Measurements from ENCODE around the gene ZC3H18. TPM values are rescaled to one million over a fixed set of nuclear protein-coding genes. Genes with fewer than 3 reads are reported as not detected.

Gene ZC3H18
- polyA plus RNA-seq, 1 donor from 2014 or later, result 12.8 TPM

DNA sequence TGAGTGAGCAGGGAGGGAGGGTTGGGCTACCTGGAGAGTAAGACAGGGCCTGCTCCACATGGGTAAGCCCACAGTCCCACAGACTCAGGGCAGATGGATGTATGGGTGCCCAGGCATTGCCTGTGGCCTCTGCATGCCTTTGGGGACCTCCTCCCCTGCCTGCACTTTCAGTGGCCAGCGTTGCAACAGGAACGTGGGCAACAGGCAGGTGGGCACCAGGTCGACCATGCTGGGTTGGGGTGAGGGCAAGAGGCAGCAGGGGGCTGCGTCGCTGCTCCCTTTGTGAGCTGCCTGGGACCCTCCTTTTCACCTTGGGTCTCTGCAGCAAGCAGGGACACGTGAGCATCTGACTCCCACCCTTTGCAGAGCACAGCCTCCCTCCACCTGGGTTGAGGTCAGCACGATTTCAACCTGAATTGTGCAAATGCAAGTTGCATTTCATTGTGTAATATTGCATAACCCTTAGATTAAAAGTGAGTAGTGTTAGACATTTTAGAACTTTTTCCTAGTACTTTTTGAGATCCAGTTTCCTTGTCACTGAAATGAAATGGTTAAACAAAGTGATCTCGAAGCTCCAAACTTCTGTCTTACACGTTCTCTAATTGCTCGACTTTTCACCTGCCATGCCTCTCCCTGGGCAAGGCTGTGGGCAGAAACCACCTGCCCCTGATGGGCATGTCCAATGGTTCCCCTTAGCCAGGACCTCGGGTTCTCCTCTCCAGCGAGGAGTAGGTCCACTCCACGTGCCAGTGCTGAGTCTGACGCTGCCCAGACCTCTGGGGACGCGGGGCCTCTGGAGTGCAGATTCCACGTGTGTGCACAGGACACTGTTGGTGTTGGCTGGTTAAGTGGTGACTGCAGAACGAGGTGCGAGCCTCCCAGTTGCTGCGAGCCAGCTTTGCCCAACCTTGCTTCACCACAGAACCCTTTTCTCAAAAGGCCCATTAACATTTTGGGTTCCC is 35.3 kb downstream of the ZC3H18 start:
- H3K36me3 ChIP-seq (ENCODE audit: insufficient read depth, low read length), result no peaks in the 10 kb centered on the region
- H3K79me2 ChIP-seq (replicated peaks; ENCODE audit: insufficient read depth, low read length), result no peaks in the 10 kb centered on the region
- H3K27ac ChIP-seq (ENCODE audit: low read length), result no peak overlapping the region
- no peak overlapping the region for H3K9ac ChIP-seq (ENCODE audit: low read length)
- H2AFZ ChIP-seq (ENCODE audit: low read depth, low read length), result no peak overlapping the region
- H3K27me3 ChIP-seq (ENCODE audit: insufficient read depth, low read depth, low read length), result no peaks in the 10 kb centered on the region
- no peaks in the 10 kb centered on the region for H4K20me1 ChIP-seq (ENCODE audit: insufficient read depth)
- H3K4me2 ChIP-seq (ENCODE audit: low read length), result no peak overlapping the region
- no peaks in the 10 kb centered on the region for H3K9me3 ChIP-seq (ENCODE audit: low read length)
- H3K4me3 ChIP-seq (ENCODE audit: low read length), result no peak overlapping the region
- no peak for TF ChIP-seq TAF1 (IDR thresholded peaks at IDR 0.05; ENCODE audit: low read depth)
- TF ChIP-seq, protein P1, sequence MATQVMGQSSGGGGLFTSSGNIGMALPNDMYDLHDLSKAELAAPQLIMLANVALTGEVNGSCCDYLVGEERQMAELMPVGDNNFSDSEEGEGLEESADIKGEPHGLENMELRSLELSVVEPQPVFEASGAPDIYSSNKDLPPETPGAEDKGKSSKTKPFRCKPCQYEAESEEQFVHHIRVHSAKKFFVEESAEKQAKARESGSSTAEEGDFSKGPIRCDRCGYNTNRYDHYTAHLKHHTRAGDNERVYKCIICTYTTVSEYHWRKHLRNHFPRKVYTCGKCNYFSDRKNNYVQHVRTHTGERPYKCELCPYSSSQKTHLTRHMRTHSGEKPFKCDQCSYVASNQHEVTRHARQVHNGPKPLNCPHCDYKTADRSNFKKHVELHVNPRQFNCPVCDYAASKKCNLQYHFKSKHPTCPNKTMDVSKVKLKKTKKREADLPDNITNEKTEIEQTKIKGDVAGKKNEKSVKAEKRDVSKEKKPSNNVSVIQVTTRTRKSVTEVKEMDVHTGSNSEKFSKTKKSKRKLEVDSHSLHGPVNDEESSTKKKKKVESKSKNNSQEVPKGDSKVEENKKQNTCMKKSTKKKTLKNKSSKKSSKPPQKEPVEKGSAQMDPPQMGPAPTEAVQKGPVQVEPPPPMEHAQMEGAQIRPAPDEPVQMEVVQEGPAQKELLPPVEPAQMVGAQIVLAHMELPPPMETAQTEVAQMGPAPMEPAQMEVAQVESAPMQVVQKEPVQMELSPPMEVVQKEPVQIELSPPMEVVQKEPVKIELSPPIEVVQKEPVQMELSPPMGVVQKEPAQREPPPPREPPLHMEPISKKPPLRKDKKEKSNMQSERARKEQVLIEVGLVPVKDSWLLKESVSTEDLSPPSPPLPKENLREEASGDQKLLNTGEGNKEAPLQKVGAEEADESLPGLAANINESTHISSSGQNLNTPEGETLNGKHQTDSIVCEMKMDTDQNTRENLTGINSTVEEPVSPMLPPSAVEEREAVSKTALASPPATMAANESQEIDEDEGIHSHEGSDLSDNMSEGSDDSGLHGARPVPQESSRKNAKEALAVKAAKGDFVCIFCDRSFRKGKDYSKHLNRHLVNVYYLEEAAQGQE (IDR thresholded peaks at IDR 0.05; ENCODE audit: borderline replicate concordance), result no peak
- TF ChIP-seq EZH2 (IDR thresholded peaks at IDR 0.05; ENCODE audit: borderline replicate concordance, insufficient read depth, low read length, poor library complexity, severe bottlenecking), result no peak
- no peak for TF ChIP-seq CTCF (IDR thresholded peaks at IDR 0.05; ENCODE audit: poor library complexity, severe bottlenecking)
- TF ChIP-seq POLR2AphosphoS5 (IDR thresholded peaks at IDR 0.05), result no peak
- TF ChIP-seq SMC3 (conservative IDR thresholded peaks at IDR 0.05; ENCODE audit: poor library complexity), result no peak
- TF ChIP-seq EP300 (conservative IDR thresholded peaks at IDR 0.05; ENCODE audit: poor library complexity, severe bottlenecking), result no peak
- no peak for TF ChIP-seq RAD21 (conservative IDR thresholded peaks at IDR 0.05)
- TF ChIP-seq MXI1 (conservative IDR thresholded peaks at IDR 0.05; ENCODE audit: poor library complexity, severe bottlenecking), result no peak
- no peaks in the 10 kb centered on the region for H3K9me2 ChIP-seq (ENCODE audit: insufficient read depth, low read length)
- H3F3A ChIP-seq (ENCODE audit: insufficient read depth, low read length, poor library complexity, severe bottlenecking), result no peaks in the 10 kb centered on the region

GRCh38 chr16:88606148-88606757 is 36.0 kb downstream of the ZC3H18 start:
- Histone ChIP-seq H3K36me3 (ENCODE audit: insufficient read depth, low read length) (no peaks in the 10 kb centered on the region), H2AFZ (ENCODE audit: low read depth, low read length) (no peak overlapping the region), H3K9me3 (ENCODE audit: low read length) (no peaks in the 10 kb centered on the region), H3F3A (ENCODE audit: insufficient read depth, low read length, poor library complexity, severe bottlenecking) (no peaks in the 10 kb centered on the region), H3K79me2 (replicated peaks; ENCODE audit: insufficient read depth, low read length) (no peaks in the 10 kb centered on the region), H3K9ac (ENCODE audit: low read length) (no peak overlapping the region), H3K4me2 (ENCODE audit: low read length) (no peak overlapping the region), H3K27me3 (ENCODE audit: insufficient read depth, low read depth, low read length) (no peaks in the 10 kb centered on the region), H4K20me1 (ENCODE audit: insufficient read depth) (no peaks in the 10 kb centered on the region), H3K9me2 (ENCODE audit: insufficient read depth, low read length) (no peaks in the 10 kb centered on the region), H3K27ac (ENCODE audit: low read length) (no peak overlapping the region), H3K4me3 (ENCODE audit: low read length) (no peak overlapping the region)
- TF ChIP-seq TAF1 (IDR thresholded peaks at IDR 0.05; ENCODE audit: low read depth), result no peak
- TF ChIP-seq RAD21 (conservative IDR thresholded peaks at IDR 0.05), result no peak
- TF ChIP-seq, protein P1 (IDR thresholded peaks at IDR 0.05; ENCODE audit: borderline replicate concordance), result no peak
- no peak for TF ChIP-seq EP300 (conservative IDR thresholded peaks at IDR 0.05; ENCODE audit: poor library complexity, severe bottlenecking)
- TF ChIP-seq SMC3 (conservative IDR thresholded peaks at IDR 0.05; ENCODE audit: poor library complexity), result no peak
- TF ChIP-seq CTCF (IDR thresholded peaks at IDR 0.05; ENCODE audit: poor library complexity, severe bottlenecking), result no peak
- TF ChIP-seq POLR2AphosphoS5 (IDR thresholded peaks at IDR 0.05), result no peak
- TF ChIP-seq MXI1 (conservative IDR thresholded peaks at IDR 0.05; ENCODE audit: poor library complexity, severe bottlenecking), result no peak
- TF ChIP-seq EZH2 (IDR thresholded peaks at IDR 0.05; ENCODE audit: borderline replicate concordance, insufficient read depth, low read length, poor library complexity, severe bottlenecking), result no peak
